PC-3 (cell line): ENCODE results near the gene HRG. TPM values are rescaled to one million over a fixed set of nuclear protein-coding genes. Genes with fewer than 3 reads are reported as not detected.

Source experiments
- ATAC-seq: fragments of 200-7000 bp; cut with Tn5 transposase; 2 replicates; pipeline ENCODE4 v1.9.1; 2020; ENCODE audit warnings: mild to moderate bottlenecking, moderate library complexity
- BruUV-seq: library from RNA; stranded (reverse); fragments of 400-500 nt; replicated peaks from 2 replicates; lab custom pipeline; 2021; lab: Mats Ljungman, UMichigan
- CTCF ChIA-PET: fragments of 300-600 bp; sonication (Branson Sonifier 250); formaldehyde crosslinking; loops from one replicate; lab custom pipeline; 2022; ENCODE audit warnings: antibody characterized with exemption; lab: Charles Lee
- POLR2A ChIA-PET: fragments of 300-600 bp; sonication (Branson Sonifier 250); formaldehyde crosslinking; loops from one replicate; lab custom pipeline; 2022; ENCODE audit warnings: antibody characterized with exemption; ENCODE audit not compliant: unreplicated experiment; lab: Charles Lee
- DNase-seq: peaks from one replicate; pipeline ENCODE4 v3.0.0-alpha.2; 2015
- H2AFZ ChIP-seq: fragments of 300-600 bp; sonication (generic); 2 replicates; pipeline ENCODE4 v1.6.0; 2016; ENCODE audit warnings: antibody characterized with exemption, low read length
- H3F3A ChIP-seq: fragments of 300-600 bp; sonication (generic); one replicate; pipeline ENCODE4 v1.6.0; 2017; ENCODE audit warnings: antibody characterized with exemption, low read length, control low read depth, mild to moderate bottlenecking; ENCODE audit not compliant: unreplicated experiment
- H3K27ac ChIP-seq: fragments of 300-600 bp; sonication (generic); 2 replicates; pipeline ENCODE4 v1.5.1; 2016; ENCODE audit warnings: mild to moderate bottlenecking, low read length
- H3K27me3 ChIP-seq: fragments of 300-600 bp; sonication (generic); 2 replicates; pipeline ENCODE4 v1.6.1; 2016; ENCODE audit warnings: low read length, mixed read lengths
- H3K36me3 ChIP-seq: fragments of 300-600 bp; sonication (generic); 2 replicates; pipeline ENCODE4 v1.6.1; 2016; ENCODE audit warnings: low read depth, mixed run types, low read length, mixed read lengths
- H3K4me1 ChIP-seq: fragments of 300-600 bp; sonication (generic); 2 replicates; pipeline ENCODE4 v1.5.1; 2016; ENCODE audit warnings: low read length; ENCODE audit not compliant: insufficient read depth
- H3K4me2 ChIP-seq: fragments of 300-600 bp; sonication (generic); 2 replicates; pipeline ENCODE4 v1.6.0; 2016; ENCODE audit warnings: low read length
- H3K4me3 ChIP-seq: fragments of 300-600 bp; sonication (generic); 2 replicates; pipeline ENCODE4 v1.5.1; 2016; ENCODE audit warnings: mild to moderate bottlenecking, low read length, mixed read lengths
- H3K79me2 ChIP-seq: fragments of 300-600 bp; sonication (generic); 2 replicates; pipeline ENCODE4 v1.6.1; 2017; ENCODE audit warnings: low read length, mixed read lengths
- H3K9ac ChIP-seq: fragments of 300-600 bp; sonication (generic); 2 replicates; pipeline ENCODE4 v1.6.0; 2016; ENCODE audit warnings: mild to moderate bottlenecking, low read length
- H3K9me2 ChIP-seq: fragments of 300-600 bp; sonication (generic); replicated peaks from 2 replicates; pipeline ENCODE4 v1.6.1; 2016; ENCODE audit warnings: mixed run types, low read length, mixed read lengths
- H3K9me3 ChIP-seq: fragments of 300-600 bp; sonication (generic); 2 replicates; pipeline ENCODE4 v1.6.1; 2016; ENCODE audit warnings: low read length, mixed read lengths
- H4K20me1 ChIP-seq: fragments of 300-600 bp; sonication (generic); 2 replicates; pipeline ENCODE4 v1.6.1; 2016; ENCODE audit warnings: low read length, mixed read lengths
- CTCF ChIP-seq: fragments of 300-600 bp; sonication (generic); conservative IDR thresholded peaks from 2 replicates; pipeline ENCODE4 v1.5.1; 2017; ENCODE audit warnings: antibody characterized with exemption, low read depth, mild to moderate bottlenecking, low read length
- EZH2 ChIP-seq: fragments of 300-600 bp; sonication (generic); IDR thresholded peaks from one replicate; pipeline ENCODE4 v1.6.1; 2017; ENCODE audit warnings: antibody characterized with exemption, mild to moderate bottlenecking, low read length; ENCODE audit not compliant: unreplicated experiment
- EZH2phosphoT487 ChIP-seq: fragments of 300-600 bp; sonication (generic); IDR thresholded peaks from 2 replicates; pipeline ENCODE4 v1.6.1; 2018; ENCODE audit warnings: mild to moderate bottlenecking, antibody characterized with exemption, low read length, borderline replicate concordance
- intact Hi-C: fragments of 100-400 bp; cut with micrococcal nuclease; formaldehyde crosslinking; loops from 2 replicates; pipeline ENCODE4 v1.9.0; 2023
- total RNA-seq: library from RNA; depleted of rRNA; stranded (reverse); fragments of >200 nt; gene quantifications from 2 replicates; pipeline ENCODE4 v1.2.3, GENCODE V29; 2014

Gene HRG
- total RNA-seq, 1 experiment from 2014 or later = not detected

GRCh38 chr3:186617036-186617946, 48.5 kb upstream of the HRG start:
- POLR2A ChIA-PET = interaction anchor here (0.5 to 1.0 kb wide), 5 partner anchors 47 to 210 kb away, joined by 3 to 7 read pairs (median 4); partner anchors contain the start of gene DNAJB11
- no peaks in the 10 kb centered on the region for H3K27me3 ChIP-seq
- no peaks in the 10 kb centered on the region for H3K79me2 ChIP-seq
- H3K4me3 ChIP-seq = peak overlapping the region; percentile 54
- no peaks in the 10 kb centered on the region for H4K20me1 ChIP-seq
- H3K9ac ChIP-seq = 0 out of 2 replicates have a peak overlapping the region, but pooled peaks have one; percentile 7
- peak overlapping the region; percentile 81 for H3K4me2 ChIP-seq
- peak; percentile 98 for ATAC-seq
- H2AFZ ChIP-seq = peak overlapping the region; percentile 81
- H3F3A ChIP-seq = no peaks in the 10 kb centered on the region
- BruUV-seq = no TSS peak
- H3K9me2 ChIP-seq = no peaks in the 10 kb centered on the region
- H3K27ac ChIP-seq = 0 out of 2 replicates have a peak overlapping the region, but pooled peaks have one; percentile 35
- DNase-seq = peak; percentile 99
- H3K9me3 ChIP-seq = no peaks in the 10 kb centered on the region
- H3K4me1 ChIP-seq = peaks cover 16% of the 10 kb centered on the region
- intact Hi-C loops = loop anchor here (1.0 to 2.0 kb wide), 5 partner anchors 47 to 358 kb away; partner anchors contain the start of gene DNAJB11
- no peaks in the 10 kb centered on the region for H3K36me3 ChIP-seq
- CTCF ChIA-PET = interaction anchor here (0.5 to 1.6 kb wide), 12 partner anchors 47 to 296 kb away, joined by 3 to 10 read pairs (median 4); partner anchors contain the start of gene DNAJB11
- peak; percentile 96 for TF ChIP-seq CTCF
- no peak for TF ChIP-seq EZH2phosphoT487

- Histone ChIP-seq H3K4me1 (peaks cover 16% of the 10 kb centered on the region), H3K9me2 (no peaks in the 10 kb centered on the region), H3K27me3 (no peaks in the 10 kb centered on the region), H3F3A (no peaks in the 10 kb centered on the region), H2AFZ (no peak overlapping the region), H3K27ac (no peak overlapping the region), H3K79me2 (no peaks in the 10 kb centered on the region), H4K20me1 (no peaks in the 10 kb centered on the region), H3K4me2 (no peak overlapping the region), H3K36me3 (no peaks in the 10 kb centered on the region), H3K4me3 (no peak overlapping the region), H3K9ac (no peak overlapping the region), H3K9me3 (no peaks in the 10 kb centered on the region)
- ChIA-PET CTCF (no interaction called here), POLR2A (no interaction called here)
- intact Hi-C loops = loop anchor here (2.0 kb wide), 1 partner anchor 84 kb away; no protein-coding TSS in a partner anchor
- no peak for ATAC-seq
- no peak for DNase-seq
- no peak for TF ChIP-seq EZH2phosphoT487
- no peak for TF ChIP-seq CTCF
- TF ChIP-seq EZH2 = no peak
- no TSS peak for BruUV-seq
Observed at GRCh38 chr3:186618318-186618938, 47.4 kb upstream of the HRG start.
